Adrenal gland (tissue), 12 donors: ENCODE results near the gene PER1. TPM values are rescaled to one million over a fixed set of nuclear protein-coding genes. Genes with fewer than 3 reads are reported as not detected.
A peak's percentile ranks its signal among the peaks of the same experiment; 100 is the strongest.

Experiments used
- DNase-seq, 7 donors: peaks; one replicate each; pipeline ENCODE4 v3.0.0-alpha.2; 2019 to 2020
- H3K27ac ChIP-seq, 5 donors: fragments of 200-600 bp; sonication (generic) in 4 of 5; 1 replicate in 3 of 5; 2 replicates in 2 of 5; pipeline versions ENCODE4 v1.5.1 to v1.8.0; 2016 to 2020; ENCODE audit warnings: mild to moderate bottlenecking in 1 of 5
- H3K27me3 ChIP-seq: fragments of 200-600 bp; 2 replicates; pipeline ENCODE4 v1.8.0; 2021
- H3K36me3 ChIP-seq, 2 donors: fragments of 200-600 bp; replicated peaks in 1 of 2; 1 replicate in 1 of 2; 2 replicates in 1 of 2; pipeline versions ENCODE4 v1.5.1 to v1.8.0; 2018 to 2022
- H3K4me1 ChIP-seq, 2 donors: fragments of 200-600 bp; replicated peaks in 1 of 2; 1 replicate in 1 of 2; 2 replicates in 1 of 2; pipeline versions ENCODE4 v1.5.1 to v1.8.0; 2018 to 2021
- H3K4me3 ChIP-seq, 4 donors: fragments of 200-600 bp; sonication (generic) in 3 of 4; one replicate each; pipeline ENCODE4 v1.5.1; 2016 to 2018
- H3K9me3 ChIP-seq, 3 donors: fragments of 200-600 bp; sonication (generic) in 1 of 3; replicated peaks in 1 of 3; 1 replicate in 2 of 3; 2 replicates in 1 of 3; pipeline versions ENCODE4 v1.5.1 to v1.8.0; 2016 to 2021
- POLR2A ChIP-seq, 2 donors: fragments of 450-650 bp; IDR thresholded peaks; one replicate each; pipeline ENCODE4 v1.6.1; 2017; ENCODE audit warnings: antibody characterized with exemption in 2 of 2, mild to moderate bottlenecking in 2 of 2, moderate library complexity in 1 of 2
- WGBS, 4 donors: extraction: QIAGEN DNeasy Blood & Tissue Kit in 2 of 4; methylation state at CpG; one replicate each; pipeline versions ENCODE4 v1.1.5 to v1.1.7; 2013 to 2017; 5-methylcytosine and 5-hydroxymethylcytosine counted together
- intact Hi-C, 2 donors: fragments of 100-400 bp; cut with DNase I; formaldehyde crosslinking; loops; one replicate each; pipeline versions ENCODE4 v1.14.1 to v1.15.0; 2022 to 2023
- polyA plus RNA-seq, 3 donors: library from polyadenylated mRNA; stranded (reverse); fragments of 200-250 nt in 2 of 3; fragments of 350-450 nt in 1 of 3; fragmentation: Illumina TruSeq in 1 of 3; extraction: RNeasy Lipid Tissue Mini Kit (QIAGEN cat#74804) in 1 of 3; gene quantifications; one replicate each; pipeline ENCODE4 v1.2.3, GENCODE V29; 2013 to 2014
- total RNA-seq, 9 donors: library from RNA; depleted of rRNA in 4 of 9; stranded (reverse); fragments of >200 nt in 4 of 9; fragments of 120-200 nt in 1 of 9; fragmentation: NEBNext Ultra II Directional in 1 of 9; extraction: Animal tissue kit (Norgen Biotek cat#: 25700) in 1 of 9; gene quantifications; one replicate each; pipeline versions ENCODE4 v1.1.0 to v1.2.4, GENCODE V29; 2013 to 2023
- TF ChIP-seq, protein P1 (sequence below), 6 experiments: fragments of 450-650 bp in 4 of 6; fragments of 200-600 bp in 2 of 6; sonication (generic) in 1 of 6; IDR thresholded peaks; 1 replicate in 5 of 6; 2 replicates in 1 of 6; pipeline versions ENCODE4 v1.5.1 to v1.8.0; 2016 to 2021; ENCODE audit warnings: antibody characterized with exemption in 6 of 6, mild to moderate bottlenecking in 2 of 6, moderate library complexity in 1 of 6
- donor health status: healthy with polysubstance abuse.
- donor health status: Bipolar disorder and iron deficiency.
- donor health status: DM: yes; HTN: yes; CAD: no.
- donor health status: DM: no; HTN: no; CAD: no.
- donor health status: DM: no; HTN: no; CAD: no.
- donor health status: DM: yes; HTN: yes; CAD: no.

PER1 gene
- total and polyA plus RNA-seq, 12 donors, result 9.9 to 360 (median 108) TPM

DNA sequence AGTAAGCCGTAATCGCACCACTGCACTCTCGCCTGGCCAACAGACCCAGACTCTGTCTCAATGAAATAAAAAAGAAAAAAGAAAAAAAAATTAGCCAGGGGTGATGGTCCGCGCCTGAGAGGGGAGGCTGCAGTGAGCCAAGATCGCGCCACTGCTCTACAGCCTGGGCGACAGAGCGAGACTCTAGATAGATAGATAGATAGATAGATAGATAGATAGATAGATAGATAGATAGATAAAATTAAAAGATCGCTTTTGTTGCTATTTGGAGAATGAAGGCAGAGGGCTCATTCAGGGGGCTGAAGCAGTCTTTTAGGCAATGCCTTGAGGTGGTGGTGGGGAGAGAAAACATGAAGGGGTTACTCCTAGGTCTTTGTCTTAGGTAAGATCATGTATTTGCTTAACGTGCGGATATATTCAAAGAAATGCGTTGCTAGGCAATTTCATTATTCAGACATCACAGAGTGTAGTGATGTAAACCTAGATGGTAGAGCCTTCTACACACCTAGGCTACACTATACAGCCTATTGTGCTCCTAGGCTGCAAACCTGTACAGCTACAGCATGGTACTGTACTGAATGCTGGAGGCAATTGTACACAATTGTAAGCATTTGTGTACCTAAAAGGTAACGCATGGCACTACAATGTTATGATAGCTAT is 23.9 kb downstream of the PER1 start:
- Histone ChIP-seq H3K27ac (no peak overlapping the region), H3K4me1 (peaks cover 23 to 42% of the 10 kb centered on the region in 2 donors), H3K27me3 (peaks cover 6% of the 10 kb centered on the region), H3K36me3 (no peaks in the 10 kb centered on the region), H3K9me3 (no peaks in the 10 kb centered on the region), H3K4me3 (no peak overlapping the region)
- TF ChIP-seq, protein P1, sequence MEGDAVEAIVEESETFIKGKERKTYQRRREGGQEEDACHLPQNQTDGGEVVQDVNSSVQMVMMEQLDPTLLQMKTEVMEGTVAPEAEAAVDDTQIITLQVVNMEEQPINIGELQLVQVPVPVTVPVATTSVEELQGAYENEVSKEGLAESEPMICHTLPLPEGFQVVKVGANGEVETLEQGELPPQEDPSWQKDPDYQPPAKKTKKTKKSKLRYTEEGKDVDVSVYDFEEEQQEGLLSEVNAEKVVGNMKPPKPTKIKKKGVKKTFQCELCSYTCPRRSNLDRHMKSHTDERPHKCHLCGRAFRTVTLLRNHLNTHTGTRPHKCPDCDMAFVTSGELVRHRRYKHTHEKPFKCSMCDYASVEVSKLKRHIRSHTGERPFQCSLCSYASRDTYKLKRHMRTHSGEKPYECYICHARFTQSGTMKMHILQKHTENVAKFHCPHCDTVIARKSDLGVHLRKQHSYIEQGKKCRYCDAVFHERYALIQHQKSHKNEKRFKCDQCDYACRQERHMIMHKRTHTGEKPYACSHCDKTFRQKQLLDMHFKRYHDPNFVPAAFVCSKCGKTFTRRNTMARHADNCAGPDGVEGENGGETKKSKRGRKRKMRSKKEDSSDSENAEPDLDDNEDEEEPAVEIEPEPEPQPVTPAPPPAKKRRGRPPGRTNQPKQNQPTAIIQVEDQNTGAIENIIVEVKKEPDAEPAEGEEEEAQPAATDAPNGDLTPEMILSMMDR (IDR thresholded peaks at IDR 0.05), result no peak
- TF ChIP-seq POLR2A (IDR thresholded peaks at IDR 0.05), result no peak
- DNase-seq, result no peak
- intact Hi-C loops, result loop anchor here in 1 of 2 donors (10.0 kb wide), 1 partner anchor 57 kb away; no protein-coding TSS in a partner anchor
- WGBS, 4 donors, result 82 to 87% (median 83%) methylated on average over 14 of the region's 14 CpGs

DNA sequence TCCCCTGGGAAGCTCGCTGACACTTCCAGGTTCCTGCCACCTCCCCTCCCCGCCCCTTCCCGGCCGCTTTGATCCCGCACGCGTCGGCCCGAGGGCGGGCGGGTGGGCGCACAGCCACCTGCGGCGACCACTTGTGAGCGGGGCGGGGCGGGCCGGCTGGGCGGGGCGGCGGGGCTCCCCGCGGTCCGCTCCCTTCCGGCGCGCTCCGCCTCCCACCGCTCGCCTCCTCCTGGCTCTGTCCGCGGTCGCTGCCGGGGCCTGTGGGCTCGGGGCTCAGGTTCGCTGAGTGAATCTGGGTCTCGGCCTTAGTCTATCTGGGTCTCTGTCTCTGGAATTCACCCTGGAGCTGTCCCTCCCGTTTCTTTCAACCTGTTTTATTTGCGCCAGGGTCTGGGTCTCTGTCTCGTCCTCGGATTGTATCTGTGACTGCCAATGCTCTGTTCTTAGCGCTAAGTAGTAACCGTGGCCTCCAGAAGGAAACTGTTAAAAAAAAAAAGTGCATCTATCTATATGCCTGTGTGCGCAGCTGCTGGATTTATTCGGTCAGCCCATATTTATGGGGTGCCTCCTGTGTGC is 25.6 kb downstream of the PER1 start:
- Histone ChIP-seq H3K9me3 (no peaks in the 10 kb centered on the region), H3K4me3 (peak overlapping the region in 3 of 4 donors; percentile 40 to 67 (median 45)), H3K4me1 (peaks cover 38 to 58% of the 10 kb centered on the region in 2 donors), H3K27ac (peak overlapping the region in 3 of 5 donors; percentile 64 to 73 (median 65)), H3K36me3 (no peaks in the 10 kb centered on the region), H3K27me3 (peaks cover 6% of the 10 kb centered on the region)
- WGBS, 4 donors, result 0 to 1% (median 1%) methylated on average over 16 to 45 of the region's 45 CpGs
- intact Hi-C loops, result loop anchor here in 1 of 2 donors (10.0 kb wide), 1 partner anchor 58 kb away; no protein-coding TSS in a partner anchor
- peak in 3 of 7 donors; percentile 40 to 55 (median 54) for DNase-seq
- no peak for TF ChIP-seq POLR2A (IDR thresholded peaks at IDR 0.05)
- TF ChIP-seq, protein P1 (IDR thresholded peaks at IDR 0.05), result no peak

DNA sequence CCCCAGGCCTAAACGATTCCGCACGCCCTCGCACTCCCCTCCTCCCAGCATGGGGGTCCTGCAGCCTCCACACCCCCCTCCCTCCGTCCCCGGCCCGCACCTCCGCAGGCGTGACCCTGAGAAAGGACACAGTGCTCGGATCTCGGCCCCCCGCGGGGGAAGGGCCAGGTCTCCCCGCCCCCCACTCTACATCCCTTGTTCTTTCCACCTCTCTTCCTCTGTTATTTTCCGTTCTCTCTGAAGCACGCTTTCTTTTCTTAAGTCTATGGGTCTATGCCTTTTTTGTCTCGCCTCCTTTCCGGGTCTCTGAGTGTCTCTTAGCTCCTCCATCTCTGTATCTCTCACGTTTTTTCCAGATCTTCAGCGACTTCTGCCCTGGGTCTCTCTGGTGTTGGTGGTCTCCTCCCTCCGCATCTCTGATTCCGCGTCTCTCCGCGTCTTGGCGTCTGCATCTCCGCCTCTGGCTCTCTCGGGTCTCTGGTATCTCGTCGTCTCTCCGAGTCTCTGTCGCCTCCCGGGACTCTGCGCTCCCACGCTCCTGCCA is 26.2 kb downstream of the PER1 start:
- Histone ChIP-seq H3K27me3 (peaks cover 6% of the 10 kb centered on the region), H3K4me1 (peaks cover 44 to 64% of the 10 kb centered on the region in 2 donors), H3K36me3 (no peaks in the 10 kb centered on the region), H3K27ac (peak overlapping the region in 3 of 5 donors; percentile 64 to 73 (median 65)), H3K4me3 (peak overlapping the region in 2 of 4 donors; percentile 45 to 67), H3K9me3 (no peaks in the 10 kb centered on the region)
- 1 to 2% (median 2%) methylated on average over 32 to 35 of the region's 35 CpGs for WGBS, 4 donors
- TF ChIP-seq, protein P1 (IDR thresholded peaks at IDR 0.05), result no peak
- TF ChIP-seq POLR2A (IDR thresholded peaks at IDR 0.05), result no peak
- peak in 4 of 7 donors; percentile 34 to 62 (median 51) for DNase-seq
- intact Hi-C loops, result loop anchor here in 1 of 2 donors (10.0 kb wide), 1 partner anchor 59 kb away; no protein-coding TSS in a partner anchor
